ENCODE measurements around the gene GVQW3. TPM values are rescaled to one million over a fixed set of nuclear protein-coding genes. Genes with fewer than 3 reads are reported as not detected.

GVQW3 gene
- total RNA-seq, 4 donors from 2014 or later: 2.8 to 7.2 (median 3.4) TPM

DNA sequence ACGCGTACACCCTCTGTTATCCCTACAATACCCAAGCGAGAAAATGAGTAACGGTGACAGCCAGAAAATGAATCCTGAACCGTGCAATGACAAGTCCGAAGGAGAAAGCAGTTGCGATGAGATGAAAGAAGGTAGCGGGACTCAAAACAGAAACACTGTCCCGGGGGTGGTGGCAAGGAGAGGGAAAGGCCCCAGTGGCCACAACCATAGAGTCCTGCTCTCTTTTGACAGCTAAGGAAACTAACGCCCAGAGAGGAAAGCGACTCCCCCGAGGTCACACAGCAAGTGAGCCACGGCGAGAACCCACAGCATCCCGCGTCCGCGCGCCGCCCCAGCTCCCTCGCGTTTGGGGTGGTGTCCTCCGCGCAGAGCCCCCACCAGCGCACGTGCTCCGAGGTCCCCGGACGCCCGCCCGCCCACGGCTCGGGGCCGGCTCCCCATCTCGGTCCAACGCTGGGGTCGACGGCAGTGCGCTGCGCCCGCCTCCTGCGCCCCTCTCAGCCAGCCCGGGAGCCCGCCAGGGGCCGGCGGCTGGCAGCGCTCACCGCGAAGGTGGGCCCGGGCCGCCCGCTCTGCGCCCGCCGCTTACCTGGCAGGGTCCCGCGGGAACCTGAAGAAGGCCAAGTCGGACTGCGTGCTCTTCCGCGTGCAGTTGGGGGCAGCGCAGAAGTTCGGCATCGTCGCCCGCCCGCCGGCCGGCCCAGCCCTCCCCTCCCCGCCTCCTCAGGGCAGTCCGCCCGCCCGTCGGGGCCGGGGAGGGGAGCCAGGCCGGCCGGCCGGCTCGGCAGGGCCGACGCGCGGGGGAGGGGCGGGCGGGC, 755 bp upstream of the GVQW3 start:
- TF ChIP-seq CTCF (IDR thresholded peaks at IDR 0.05) (no peak), POLR2A (IDR thresholded peaks at IDR 0.05) (no peak)
- intact Hi-C loops (cut with DNase I): loop anchor here (2.0 kb wide), 1 partner anchor 64 kb away; the partner anchor contains the start of gene EMSY
- Histone ChIP-seq H3K4me3 (replicated peaks in 1 of 3) (peak overlapping the region; percentile 86 to 98 (median 90)), H3K4me1 (peaks cover 22 to 24% of the 10 kb centered on the region in 2 donors), H3K9me3 (no peaks in the 10 kb centered on the region), H3K36me3 (no peaks in the 10 kb centered on the region), H3K27me3 (no peaks in the 10 kb centered on the region), H3K27ac (peak overlapping the region; percentile 40 to 59 (median 49))
- 0 to 1% methylated on average over 13 to 14 of the region's 85 CpGs for WGBS, 2 donors
- DNase-seq: no peak

GRCh38 chr11:76382209-76382608, 1.1 kb downstream of the GVQW3 start:
- H3K27ac ChIP-seq: no peak overlapping the region
- no peaks in the 10 kb centered on the region for H3K27me3 ChIP-seq
- no peak for DNase-seq
- no peaks in the 10 kb centered on the region for H3K9me3 ChIP-seq
- no peak overlapping the region for H3K4me3 ChIP-seq (replicated peaks in 1 of 3)
- peaks cover 22 to 24% of the 10 kb centered on the region in 2 donors for H3K4me1 ChIP-seq
- no peaks in the 10 kb centered on the region for H3K36me3 ChIP-seq
- TF ChIP-seq CTCF (IDR thresholded peaks at IDR 0.05) (no peak), POLR2A (IDR thresholded peaks at IDR 0.05) (no peak)
- WGBS, 2 donors: 85 to 87% methylated on average over 6 of the region's 6 CpGs
- intact Hi-C loops (cut with DNase I): no loop called here

DNA sequence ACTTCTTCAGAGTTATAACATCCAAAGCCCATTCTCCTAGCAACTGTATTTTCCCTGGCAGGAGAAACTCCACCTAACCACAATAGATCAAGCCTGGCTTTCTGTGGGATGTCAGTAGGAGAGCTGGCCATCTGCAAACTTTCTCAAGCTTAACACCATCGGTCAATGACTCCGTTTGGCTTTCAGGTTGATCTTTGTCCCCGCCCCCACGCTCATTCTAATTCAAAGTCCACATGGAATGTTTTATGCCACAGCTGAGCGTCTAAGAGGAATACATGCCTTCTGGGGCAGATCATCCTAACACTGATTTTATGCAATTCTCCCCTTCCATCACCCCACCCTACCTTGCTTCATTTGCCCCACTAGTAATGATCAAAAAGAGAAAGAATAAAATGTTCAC, 4.8 kb downstream of the GVQW3 start:
- Histone ChIP-seq H3K27me3 (no peaks in the 10 kb centered on the region), H3K4me1 (peaks cover 11 to 14% of the 10 kb centered on the region in 2 donors), H3K27ac (no peak overlapping the region), H3K9me3 (no peaks in the 10 kb centered on the region), H3K36me3 (no peaks in the 10 kb centered on the region), H3K4me3 (replicated peaks in 1 of 3) (no peak overlapping the region)
- intact Hi-C loops (cut with DNase I): no loop called here
- 86 to 87% methylated on average over 5 of the region's 5 CpGs for WGBS, 2 donors
- DNase-seq: no peak
- no peak for TF ChIP-seq CTCF (IDR thresholded peaks at IDR 0.05)
- no peak for TF ChIP-seq POLR2A (IDR thresholded peaks at IDR 0.05)

DNA sequence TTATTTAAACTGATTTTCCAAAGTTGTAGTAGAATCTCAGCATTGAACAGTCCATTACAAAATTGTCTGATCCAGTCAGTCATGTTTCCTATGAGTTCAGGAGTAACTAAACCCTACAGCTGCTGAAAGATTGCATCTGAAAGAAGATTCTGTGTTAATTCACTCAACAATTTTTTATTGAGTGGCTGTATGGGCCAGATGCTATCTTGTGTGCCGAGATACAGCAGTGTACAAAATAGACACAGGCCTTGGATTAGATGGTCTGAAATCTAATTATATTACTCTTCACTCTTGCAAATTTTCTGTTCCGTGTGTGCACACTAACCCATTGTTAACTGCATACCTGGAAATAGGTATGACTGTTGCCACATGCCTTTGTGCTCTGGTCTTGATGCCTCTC, 7.3 kb downstream of the GVQW3 start:
- DNase-seq: no peak
- intact Hi-C loops (cut with DNase I): no loop called here

More for the DNA sequence above, 7.3 kb downstream of the GVQW3 start:
- Histone ChIP-seq H3K27ac (no peak overlapping the region), H3K4me3 (replicated peaks in 1 of 3) (no peak overlapping the region), H3K27me3 (no peaks in the 10 kb centered on the region), H3K9me3 (no peaks in the 10 kb centered on the region), H3K4me1 (no peaks in the 10 kb centered on the region), H3K36me3 (no peaks in the 10 kb centered on the region)
- TF ChIP-seq POLR2A (IDR thresholded peaks at IDR 0.05) (no peak), CTCF (IDR thresholded peaks at IDR 0.05) (no peak)
- WGBS, 2 donors: 97 to 98% methylated on average over 2 of the region's 2 CpGs

Data from thyroid gland (tissue), 4 donors.